Measurements from ENCODE around the gene HOXA13. TPM values are rescaled to one million over a fixed set of nuclear protein-coding genes. Genes with fewer than 3 reads are reported as not detected.

The HOXA13 gene
- total RNA-seq, 6 donors from 2014 or later, result not detected

- Histone ChIP-seq H3K4me3 (peak overlapping the region in 3 of 4 donors; percentile 44 to 73 (median 47)), H3K27me3 (peaks cover 2 to 65% (median 30%) of the 10 kb centered on the region in 4 donors), H3K27ac (no peak overlapping the region), H3K4me1 (peaks cover 23 to 59% (median 44%) of the 10 kb centered on the region in 4 donors), H3K9me3 (no peaks in the 10 kb centered on the region), H3K36me3 (no peaks in the 10 kb centered on the region)
- WGBS, 2 donors, result 50 to 69% methylated on average over 17 to 23 of the region's 23 CpGs
- ATAC-seq (ENCODE audit: low FRiP score in 2 of 2), result no peak
- TF ChIP-seq EP300 (IDR thresholded peaks at IDR 0.05) (no peak), CTCF (IDR thresholded peaks at IDR 0.05) (no peak), POLR2A (IDR thresholded peaks at IDR 0.05) (no peak), POLR2AphosphoS5 (IDR thresholded peaks at IDR 0.05) (no peak)
- DNase-seq, result peak; percentile 14 to 72
Observed at GRCh38 chr7:27160145-27160545, 39.7 kb downstream of the HOXA13 start.

GRCh38 chr7:27159266-27160144, 40.4 kb downstream of the HOXA13 start:
- 54 to 71% methylated on average over 22 to 27 of the region's 27 CpGs for WGBS, 2 donors
- H3K4me3 ChIP-seq, result peak overlapping the region in 1 of 4 donors; percentile 73
- H3K27ac ChIP-seq, result no peak overlapping the region
- H3K4me1 ChIP-seq, result peaks cover 28 to 59% (median 44%) of the 10 kb centered on the region in 4 donors
- no peak for ATAC-seq (ENCODE audit: low FRiP score in 2 of 2)
- H3K27me3 ChIP-seq, result peaks cover 0 to 65% (median 30%) of the 10 kb centered on the region in 4 donors
- TF ChIP-seq POLR2A (IDR thresholded peaks at IDR 0.05), result no peak
- no peak for TF ChIP-seq POLR2AphosphoS5 (IDR thresholded peaks at IDR 0.05)
- no peak for TF ChIP-seq CTCF (IDR thresholded peaks at IDR 0.05)
- no peak for TF ChIP-seq EP300 (IDR thresholded peaks at IDR 0.05)
- peak in 1 of 2 donors; percentile 11 for DNase-seq
- no peaks in the 10 kb centered on the region for H3K9me3 ChIP-seq
- no peaks in the 10 kb centered on the region for H3K36me3 ChIP-seq

GRCh38 chr7:27158436-27159265, 41.2 kb downstream of the HOXA13 start:
- 35 to 57% methylated on average over 28 to 35 of the region's 35 CpGs for WGBS, 2 donors
- H3K27me3 ChIP-seq, result peaks cover 0 to 66% (median 29%) of the 10 kb centered on the region in 4 donors
- H3K27ac ChIP-seq, result no peak overlapping the region
- TF ChIP-seq POLR2AphosphoS5 (IDR thresholded peaks at IDR 0.05) (no peak), EP300 (IDR thresholded peaks at IDR 0.05) (no peak), POLR2A (IDR thresholded peaks at IDR 0.05) (no peak), CTCF (IDR thresholded peaks at IDR 0.05) (no peak)
- H3K36me3 ChIP-seq, result no peaks in the 10 kb centered on the region
- no peaks in the 10 kb centered on the region for H3K9me3 ChIP-seq
- H3K4me3 ChIP-seq, result no peak overlapping the region
- DNase-seq (peak; percentile 15 to 58), ATAC-seq (ENCODE audit: low FRiP score in 2 of 2) (no peak)
- peaks cover 28 to 53% (median 41%) of the 10 kb centered on the region in 4 donors for H3K4me1 ChIP-seq

GRCh38 chr7:27157702-27158431, 42.0 kb downstream of the HOXA13 start:
- Histone ChIP-seq H3K4me3 (no peak overlapping the region), H3K27me3 (peaks cover 0 to 67% (median 34%) of the 10 kb centered on the region in 4 donors), H3K27ac (no peak overlapping the region), H3K4me1 (peaks cover 28 to 53% (median 42%) of the 10 kb centered on the region in 4 donors), H3K9me3 (no peaks in the 10 kb centered on the region), H3K36me3 (no peaks in the 10 kb centered on the region)
- ATAC-seq (ENCODE audit: low FRiP score in 2 of 2) (no peak), DNase-seq (peak in 1 of 2 donors; percentile 10)
- TF ChIP-seq CTCF (IDR thresholded peaks at IDR 0.05), result no peak
- no peak for TF ChIP-seq POLR2AphosphoS5 (IDR thresholded peaks at IDR 0.05)
- TF ChIP-seq POLR2A (IDR thresholded peaks at IDR 0.05), result no peak
- 38 to 48% methylated on average over 30 of the region's 30 CpGs for WGBS, 2 donors

All from upper lobe of left lung (tissue), 6 donors.